SK-N-SH treated with all-trans-retinoic acid at 6 μM for 48 hours (cell line): ENCODE measurements around the gene PNKD.
"Not testable (repeated sequence)": the region's sequence is repeated elsewhere in the genome, so short reads cannot be mapped to it uniquely, and the experiment has no call there.

Experiments
- ISL1 ChIP-seq: fragments of 250-450 bp; sonication (Bioruptor Pico); IDR thresholded peaks from 2 replicates; pipeline ENCODE4 v2.1.2; 2022; ENCODE audit warnings: mild to moderate bottlenecking, moderate library complexity
- OSR1 ChIP-seq: fragments of 250-450 bp; sonication (Bioruptor Pico); IDR thresholded peaks from 2 replicates; pipeline ENCODE4 v1.8.0; 2022; ENCODE audit warnings: moderate library complexity, mild to moderate bottlenecking, inconsistent platforms
- PPARA ChIP-seq: fragments of 250-450 bp; sonication (Bioruptor Pico); IDR thresholded peaks from 2 replicates; pipeline ENCODE4 v1.5.0; 2020; ENCODE audit warnings: mild to moderate bottlenecking, borderline replicate concordance
- RARB ChIP-seq: fragments of 250-450 bp; sonication (Bioruptor Pico); IDR thresholded peaks from 2 replicates; pipeline ENCODE4 v1.8.0; 2021; ENCODE audit warnings: mild to moderate bottlenecking, moderate library complexity
- SNAI2 ChIP-seq: fragments of 250-450 bp; sonication (Bioruptor Pico); IDR thresholded peaks from 2 replicates; pipeline ENCODE4 v1.5.0; 2020; ENCODE audit warnings: mild to moderate bottlenecking, moderate library complexity
- ZC3H10 ChIP-seq: fragments of 250-450 bp; sonication (Bioruptor Pico); IDR thresholded peaks from 2 replicates; pipeline ENCODE4 v1.5.1; 2021; ENCODE audit warnings: mild to moderate bottlenecking, moderate library complexity
- TF ChIP-seq, protein P1 (sequence below): fragments of 250-450 bp; sonication (Bioruptor Pico); IDR thresholded peaks from 2 replicates; pipeline ENCODE4 v1.5.1; 2021; ENCODE audit warnings: mild to moderate bottlenecking, moderate library complexity

DNA sequence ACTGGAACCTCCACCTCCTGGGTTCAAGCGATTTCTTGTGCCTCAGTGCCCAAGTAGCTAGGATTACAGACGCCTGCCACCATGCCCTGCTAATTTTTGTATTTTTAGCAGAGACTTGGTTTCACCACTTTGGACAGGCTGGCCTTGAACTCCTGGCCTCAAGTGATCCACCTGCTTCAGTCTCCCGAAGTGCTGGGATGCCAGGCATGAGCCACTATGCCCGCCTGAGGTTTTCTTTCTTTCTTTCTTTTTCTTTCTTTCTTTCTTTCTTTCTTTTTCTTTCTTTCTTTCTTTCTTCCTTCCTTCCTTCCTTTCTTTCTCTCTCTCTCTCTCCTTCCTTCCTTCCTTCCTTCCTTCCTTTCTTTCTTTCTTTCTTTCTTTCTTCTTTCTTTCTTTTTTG is 44.4 kb downstream of the PNKD start:
- not testable (repeated sequence) for TF ChIP-seq OSR1 (CRISPR knock-in tag); ZC3H10 (CRISPR knock-in tag); PPARA (CRISPR knock-in tag); RARB; ISL1 (CRISPR knock-in tag); SNAI2 (CRISPR knock-in tag)
- TF ChIP-seq, protein P1, sequence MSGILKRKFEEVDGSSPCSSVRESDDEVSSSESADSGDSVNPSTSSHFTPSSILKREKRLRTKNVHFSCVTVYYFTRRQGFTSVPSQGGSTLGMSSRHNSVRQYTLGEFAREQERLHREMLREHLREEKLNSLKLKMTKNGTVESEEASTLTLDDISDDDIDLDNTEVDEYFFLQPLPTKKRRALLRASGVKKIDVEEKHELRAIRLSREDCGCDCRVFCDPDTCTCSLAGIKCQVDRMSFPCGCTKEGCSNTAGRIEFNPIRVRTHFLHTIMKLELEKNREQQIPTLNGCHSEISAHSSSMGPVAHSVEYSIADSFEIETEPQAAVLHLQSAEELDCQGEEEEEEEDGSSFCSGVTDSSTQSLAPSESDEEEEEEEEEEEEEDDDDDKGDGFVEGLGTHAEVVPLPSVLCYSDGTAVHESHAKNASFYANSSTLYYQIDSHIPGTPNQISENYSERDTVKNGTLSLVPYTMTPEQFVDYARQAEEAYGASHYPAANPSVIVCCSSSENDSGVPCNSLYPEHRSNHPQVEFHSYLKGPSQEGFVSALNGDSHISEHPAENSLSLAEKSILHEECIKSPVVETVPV (CRISPR knock-in tag): not testable (repeated sequence)
